ENCODE results near the gene ZBTB46. TPM values are rescaled to one million over a fixed set of nuclear protein-coding genes. Genes with fewer than 3 reads are reported as not detected.

Gene ZBTB46
- total RNA-seq, 1 experiment from 2014 or later = 27.1 TPM

- H3K4me3 Mint-ChIP-seq = no peak overlapping the region
Measured at GRCh38 chr20:63848003-63848911, 17.2 kb upstream of the ZBTB46 start.

More at GRCh38 chr20:63848003-63848911, 17.2 kb upstream of the ZBTB46 start:
- Histone ChIP-seq H3K9me3 (ENCODE audit: control insufficient read depth, low read depth, low read length) (no peaks in the 10 kb centered on the region), H3K4me2 (ENCODE audit: insufficient read depth, insufficient read length, low read length) (peak overlapping the region; percentile 44), H3K18ac (ENCODE audit: insufficient read length, low read depth, low read length) (no peak overlapping the region), H3K4me1 (ENCODE audit: insufficient read depth, low read length) (peaks cover 5% of the 10 kb centered on the region; the same call in 1 of the 2 replicates), H3K14ac (ENCODE audit: insufficient read depth, low read length) (peak overlapping the region; percentile 26; the same call in 1 of the 2 replicates), H3K23ac (ENCODE audit: insufficient read length, low read depth, low read length) (no peak overlapping the region), H3K9ac (ENCODE audit: extremely low read depth, insufficient read length, low read length) (no peak overlapping the region), H2BK20ac (ENCODE audit: low read depth, low read length, poor library complexity, severe bottlenecking) (no peak overlapping the region), H2BK5ac (ENCODE audit: insufficient read length, low read length) (no peak overlapping the region), H3K79me2 (ENCODE audit: insufficient read depth, low read length) (no peaks in the 10 kb centered on the region), H2BK120ac (ENCODE audit: low read depth, low read length, poor library complexity, severe bottlenecking) (no peak overlapping the region), H4K20me1 (ENCODE audit: control insufficient read depth, insufficient read depth, insufficient read length) (no peaks in the 10 kb centered on the region), H3K27me3 (ENCODE audit: insufficient read depth, low read length) (no peaks in the 10 kb centered on the region), H2BK12ac (ENCODE audit: insufficient read length, low read depth, low read length) (no peak overlapping the region), H3K23me2 (ENCODE audit: insufficient read length, low read depth, low read length, poor library complexity, severe bottlenecking) (peaks cover 5% of the 10 kb centered on the region), H3K56ac (ENCODE audit: insufficient read length, low read depth, low read length) (no peak overlapping the region), H3K79me1 (ENCODE audit: insufficient read depth, low read depth, low read length, poor library complexity, severe bottlenecking) (no peaks in the 10 kb centered on the region), H4K8ac (replicated peaks; ENCODE audit: insufficient read length, low read depth, low read length) (no peak overlapping the region), H3K27ac (ENCODE audit: insufficient read length, low read depth, low read length) (no peak overlapping the region), H3T11ph (ENCODE audit: low read length) (no peak overlapping the region), H4K5ac (ENCODE audit: insufficient read length, low read depth, low read length) (no peak overlapping the region), H2AFZ (ENCODE audit: low read length) (no peak overlapping the region), H4K91ac (ENCODE audit: insufficient read length, low read depth, low read length) (no peak overlapping the region), H3K4ac (ENCODE audit: low read depth, low read length) (no peak overlapping the region), H2AK5ac (ENCODE audit: insufficient read length, low read length) (no peak overlapping the region), H2BK15ac (ENCODE audit: low read depth, low read length) (no peak overlapping the region)
- Mint-ChIP-seq H3K4me1 (peaks cover 17 to 20% of the 10 kb centered on the region in 2 experiments), H3K9me3 (no peaks in the 10 kb centered on the region), H3K27ac (peak overlapping the region in 1 of 3 experiments; percentile 65; a peak in 1 of 7 replicates), H3K36me3 (ENCODE audit: insufficient read depth in 1 of 3, low read depth in 3 of 3) (no peaks in the 10 kb centered on the region), H3K27me3 (ENCODE audit: low read depth) (peaks cover 10% of the 10 kb centered on the region)
- no peak for TF ChIP-seq CTCF (conservative IDR thresholded peaks at IDR 0.05)
- DNase-seq = peak; percentile 43
- WGBS (ENCODE audit: extremely low coverage, insufficient read length, low lambda C conversion rate) = no CpG with 5 or more reads among the region's 28 CpGs
